K562 (cell line): ENCODE results near the gene ABHD16A. TPM values are rescaled to one million over a fixed set of nuclear protein-coding genes. Genes with fewer than 3 reads are reported as not detected.

Experiments used
- ARID2 ChIP-seq: fragments of 450-650 bp; IDR thresholded peaks from 2 replicates; pipeline ENCODE4 v1.6.1; 2017; ENCODE audit warnings: antibody characterized with exemption, mild to moderate bottlenecking
- CC2D1A ChIP-seq: fragments of 450-650 bp; IDR thresholded peaks from 2 replicates; pipeline ENCODE4 v1.6.1; 2017; ENCODE audit warnings: mild to moderate bottlenecking
- E2F4 ChIP-seq: sonication (generic); formaldehyde crosslinking; IDR thresholded peaks from 2 replicates; pipeline ENCODE4 v1.8.0; 2022; ENCODE audit warnings: mild to moderate bottlenecking, low read depth, missing genetic modification reagents
- EP400 ChIP-seq: fragments of 450-650 bp; IDR thresholded peaks from 2 replicates; pipeline ENCODE4 v1.6.1; 2017; ENCODE audit warnings: antibody characterized with exemption, mild to moderate bottlenecking, moderate library complexity
- IRF2 ChIP-seq: sonication (generic); formaldehyde crosslinking; IDR thresholded peaks from 2 replicates; pipeline ENCODE4 v1.8.1; 2022; ENCODE audit warnings: mild to moderate bottlenecking, missing genetic modification reagents
- L3MBTL2 ChIP-seq: fragments of 450-650 bp; IDR thresholded peaks from 2 replicates; pipeline ENCODE4 v1.6.1; 2016; ENCODE audit warnings: mild to moderate bottlenecking, moderate library complexity
- NR0B1 ChIP-seq: fragments of 450-650 bp; IDR thresholded peaks from one replicate; pipeline ENCODE4 v1.6.1; 2018; ENCODE audit warnings: mild to moderate bottlenecking, moderate library complexity; ENCODE audit not compliant: partially characterized antibody
- NRF1 ChIP-seq, 2 experiments: fragments of 450-650 bp; IDR thresholded peaks in 1 of 2; conservative IDR thresholded peaks in 1 of 2; 2 replicates each; pipeline ENCODE4 v1.6.1; 2014; ENCODE audit warnings: mild to moderate bottlenecking in 2 of 2
- PURB ChIP-seq: sonication (generic); formaldehyde crosslinking; IDR thresholded peaks from 2 replicates; pipeline ENCODE4 v1.9.0; 2021; ENCODE audit warnings: low read depth, mild to moderate bottlenecking, missing genetic modification reagents
- SMARCA4 ChIP-seq: fragments of 450-650 bp; IDR thresholded peaks from 2 replicates; pipeline ENCODE4 v1.6.1; 2016
- SMARCC2 ChIP-seq: fragments of 450-650 bp; IDR thresholded peaks from 2 replicates; pipeline ENCODE4 v1.6.1; 2017; ENCODE audit warnings: antibody characterized with exemption, moderate library complexity, mild to moderate bottlenecking, low read depth
- TCF15 ChIP-seq: fragments of 250-450 bp; sonication (Bioruptor Pico); IDR thresholded peaks from 2 replicates; pipeline ENCODE4 v1.8.0; 2022; ENCODE audit warnings: moderate library complexity, mild to moderate bottlenecking, inconsistent platforms
- ZNF12 ChIP-seq: sonication (generic); formaldehyde crosslinking; IDR thresholded peaks from 2 replicates; pipeline ENCODE4 v1.4.0; 2020; ENCODE audit warnings: mild to moderate bottlenecking, missing genetic modification reagents
- ZNF318 ChIP-seq, 2 experiments: fragments of 450-650 bp; IDR thresholded peaks; 2 replicates each; pipeline ENCODE4 v1.6.1; 2016; ENCODE audit warnings: mild to moderate bottlenecking in 2 of 2, borderline replicate concordance in 1 of 2, low read depth in 1 of 2, moderate library complexity in 1 of 2
- ZNF584 ChIP-seq: fragments of 200-800 bp; sonication (Bioruptor generic); IDR thresholded peaks from 2 replicates; pipeline ENCODE4 v1.6.1; 2016; ENCODE audit warnings: low read depth, mild to moderate bottlenecking, missing genetic modification characterization, missing compliant biosample characterization
- polyA plus RNA-seq, 8 experiments: library from polyadenylated mRNA; depleted of rRNA in 4 of 8; stranded (reverse) in 5 of 8; unstranded in 3 of 8; fragments of >200 nt; fragmentation: Nextera tagmentation in 2 of 8; fragmentation: Illumina TruSeq in 1 of 8; extraction: Ambion mirVana in 2 of 8; extraction: Trizol in 1 of 8; gene quantifications; 2 replicates each; pipeline versions ENCODE4 v1.2.1 to v1.2.3, GENCODE V29; 2011 to 2014; ENCODE audit warnings: inconsistent platforms in 1 of 8, missing spikeins in 1 of 8
- total RNA-seq, 7 experiments: library from RNA; depleted of rRNA in 6 of 7; stranded (reverse); fragments of >200 nt in 6 of 7; fragmentation: Illumina TruSeq in 2 of 7; extraction: Trizol in 2 of 7; gene quantifications; 2 replicates each; pipeline versions ENCODE4 v1.2.1 to v1.2.3, GENCODE V29; 2011 to 2021; ENCODE audit warnings: low replicate concordance in 1 of 7

The ABHD16A gene
- total and polyA plus RNA-seq, 9 of the 15 experiments (the other 6 are each of a cell fraction or from before 2014, with no cell fraction given) = 25.8 to 120 (median 81.6) TPM

GRCh38 chr6:31725502-31726350 lies 22.6 kb upstream of the ABHD16A start (continued):
- TF ChIP-seq NR0B1 (no peak), PURB (CRISPR knock-in tag) (no peak), CC2D1A (no peak), TCF15 (CRISPR knock-in tag) (0 out of 2 replicates have a peak, but pooled peaks have one; percentile 66), ZNF318 (IDR thresholded peaks at IDR 0.05; ENCODE audit: borderline replicate concordance in 1 of 2, low read depth in 1 of 2) (no peak), E2F4 (CRISPR knock-in tag) (no peak), SMARCA4 (peak; percentile 78), L3MBTL2 (peak; percentile 82), ARID2 (0 out of 2 replicates have a peak, but pooled peaks have one; percentile 28), SMARCC2 (peak; percentile 52; the same call in 1 of the 2 replicates), ZNF584 (no peak), EP400 (no peak), ZNF12 (CRISPR knock-in tag) (no peak), IRF2 (CRISPR knock-in tag) (no peak), NRF1 (conservative IDR thresholded peaks at IDR 0.05 in 1 of 2, IDR thresholded peaks at IDR 0.05 in 1 of 2) (peak; percentile 27 to 29; a peak in 1 of 4 replicates)
